Lung (tissue), 12 donors: Measurements from ENCODE around the gene EXOC4. TPM values are rescaled to one million over a fixed set of nuclear protein-coding genes. Genes with fewer than 3 reads are reported as not detected.

Experiments
- ATAC-seq: fragments of 200-7000 bp; cut with Tn5 transposase; one replicate; pipeline ENCODE4 v1.9.1; 2020; ENCODE audit warnings: moderate number of reproducible peaks; ENCODE audit not compliant: insufficient read depth, low FRiP score
- DNase-seq, 3 donors: peaks; one replicate each; pipeline ENCODE4 v3.0.0-alpha.2; 2013 to 2017
- H3K27ac ChIP-seq, 2 donors: one replicate each; pipeline ENCODE4 v1.5.1; 2013; ENCODE audit warnings: mild to moderate bottlenecking in 2 of 2, moderate library complexity in 2 of 2, control low read depth in 1 of 2, inconsistent platforms in 1 of 2, low read depth in 1 of 2, low read length in 1 of 2
- H3K27me3 ChIP-seq, 3 donors: one replicate each; pipeline ENCODE4 v1.5.1; 2013; ENCODE audit warnings: low read length in 2 of 3; ENCODE audit not compliant: control insufficient read depth in 3 of 3, insufficient read depth in 3 of 3
- H3K36me3 ChIP-seq, 4 donors: one replicate each; pipeline ENCODE4 v1.5.1; 2013; ENCODE audit warnings: low read length in 4 of 4, mild to moderate bottlenecking in 1 of 4, moderate library complexity in 1 of 4; ENCODE audit not compliant: control insufficient read depth in 4 of 4, insufficient read depth in 4 of 4
- H3K4me1 ChIP-seq, 5 donors: one replicate each; pipeline ENCODE4 v1.5.1; 2013; ENCODE audit warnings: low read length in 5 of 5, mild to moderate bottlenecking in 2 of 5, moderate library complexity in 1 of 5; ENCODE audit not compliant: control insufficient read depth in 5 of 5, insufficient read depth in 5 of 5
- H3K4me3 ChIP-seq: one replicate; pipeline ENCODE4 v1.5.1; 2013; ENCODE audit warnings: mild to moderate bottlenecking, control low read depth, moderate library complexity
- H3K9ac ChIP-seq, 2 donors: one replicate each; pipeline ENCODE4 v1.5.1; 2013; ENCODE audit warnings: low read length in 2 of 2, control low read depth in 1 of 2; ENCODE audit not compliant: insufficient read depth in 1 of 2
- H3K9me3 ChIP-seq, 4 donors: one replicate each; pipeline ENCODE4 v1.5.1; 2013; ENCODE audit warnings: low read length in 3 of 4, mild to moderate bottlenecking in 1 of 4, moderate library complexity in 1 of 4; ENCODE audit not compliant: control insufficient read depth in 4 of 4, insufficient read depth in 3 of 4
- WGBS, 2 donors: extraction: QIAGEN DNeasy Blood & Tissue Kit; methylation state at CpG; one replicate each; pipeline ENCODE4 v1.1.7; 2013; 5-methylcytosine and 5-hydroxymethylcytosine counted together
- polyA plus RNA-seq, 2 donors: library from polyadenylated mRNA; stranded (reverse); fragments of 200-250 nt; gene quantifications; one replicate each; pipeline ENCODE4 v1.2.1, GENCODE V29; 2013
- total RNA-seq, 2 donors: library from RNA; depleted of rRNA in 1 of 2; stranded (reverse); fragments of >200 nt in 1 of 2; gene quantifications; one replicate each; pipeline ENCODE4 v1.2.1, GENCODE V29; 2014 to 2021
- TF ChIP-seq, protein P1 (sequence below): IDR thresholded peaks from 2 replicates; pipeline ENCODE4 v1.5.1; 2012; ENCODE audit warnings: mild to moderate bottlenecking; ENCODE audit errors: control extremely low read depth, extremely low read depth
- donor health status: control.
- donor health status: control.
- donor health status: Bipolar disorder and iron deficiency.
- donor health status: healthy.
- donor health status: DM: yes; HTN: yes; CAD: no.

The EXOC4 gene
- total and polyA plus RNA-seq, 4 donors: 10.3 to 232 (median 47.4) TPM

DNA sequence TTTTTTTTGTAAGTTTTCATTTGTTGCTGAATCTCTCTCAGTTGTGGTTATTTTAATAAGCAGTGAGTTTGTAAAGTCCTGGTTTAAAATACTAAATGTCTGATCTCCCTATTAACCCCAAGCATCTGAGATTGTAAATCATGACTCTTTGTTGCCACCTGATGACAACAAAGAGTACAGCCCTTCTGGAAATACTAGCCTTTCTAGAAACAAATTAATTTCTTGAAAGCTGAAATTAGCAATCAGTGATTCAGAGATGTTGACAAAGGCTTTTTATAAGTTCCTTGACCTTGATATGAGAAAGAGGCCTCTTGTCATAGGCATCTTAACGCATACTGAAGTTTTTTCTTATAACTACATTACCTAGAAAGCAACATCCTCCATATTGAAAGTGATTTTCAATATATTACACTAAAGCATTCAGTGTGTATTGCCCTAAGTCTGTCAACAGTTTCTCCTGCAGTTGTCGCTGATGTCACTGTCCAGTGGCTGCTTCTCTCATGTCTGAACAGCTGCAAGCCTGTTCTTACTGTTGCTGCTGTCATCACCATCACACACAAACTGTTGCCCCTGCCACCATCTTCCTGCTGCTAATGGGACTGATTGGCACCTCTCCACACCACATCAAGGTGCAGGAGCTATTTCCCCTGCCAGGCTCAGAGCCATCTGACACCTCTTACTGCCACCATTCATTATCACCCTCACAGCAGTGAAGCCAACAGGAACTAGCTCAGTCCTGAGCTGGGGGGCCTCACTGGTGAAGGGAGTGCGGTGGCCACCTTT is 779.1 kb downstream of the EXOC4 start:
- ATAC-seq (no peak), DNase-seq (peak; percentile 40 to 54 (median 51))
- TF ChIP-seq, protein P1, sequence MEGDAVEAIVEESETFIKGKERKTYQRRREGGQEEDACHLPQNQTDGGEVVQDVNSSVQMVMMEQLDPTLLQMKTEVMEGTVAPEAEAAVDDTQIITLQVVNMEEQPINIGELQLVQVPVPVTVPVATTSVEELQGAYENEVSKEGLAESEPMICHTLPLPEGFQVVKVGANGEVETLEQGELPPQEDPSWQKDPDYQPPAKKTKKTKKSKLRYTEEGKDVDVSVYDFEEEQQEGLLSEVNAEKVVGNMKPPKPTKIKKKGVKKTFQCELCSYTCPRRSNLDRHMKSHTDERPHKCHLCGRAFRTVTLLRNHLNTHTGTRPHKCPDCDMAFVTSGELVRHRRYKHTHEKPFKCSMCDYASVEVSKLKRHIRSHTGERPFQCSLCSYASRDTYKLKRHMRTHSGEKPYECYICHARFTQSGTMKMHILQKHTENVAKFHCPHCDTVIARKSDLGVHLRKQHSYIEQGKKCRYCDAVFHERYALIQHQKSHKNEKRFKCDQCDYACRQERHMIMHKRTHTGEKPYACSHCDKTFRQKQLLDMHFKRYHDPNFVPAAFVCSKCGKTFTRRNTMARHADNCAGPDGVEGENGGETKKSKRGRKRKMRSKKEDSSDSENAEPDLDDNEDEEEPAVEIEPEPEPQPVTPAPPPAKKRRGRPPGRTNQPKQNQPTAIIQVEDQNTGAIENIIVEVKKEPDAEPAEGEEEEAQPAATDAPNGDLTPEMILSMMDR: no peak
- WGBS, 2 donors: 85 to 87% methylated on average over 3 of the region's 3 CpGs
- H3K9me3 ChIP-seq: peaks cover 0 to 2% (median 0%) of the 10 kb centered on the region in 4 donors
- no peaks in the 10 kb centered on the region for H3K27me3 ChIP-seq
- peaks cover 0 to 9% (median 0%) of the 10 kb centered on the region in 5 donors for H3K4me1 ChIP-seq
- H3K36me3 ChIP-seq: peaks cover 0 to 1% (median 0%) of the 10 kb centered on the region in 4 donors
- H3K27ac ChIP-seq: no peak overlapping the region
- H3K4me3 ChIP-seq: no peak overlapping the region
- H3K9ac ChIP-seq: no peak overlapping the region

DNA sequence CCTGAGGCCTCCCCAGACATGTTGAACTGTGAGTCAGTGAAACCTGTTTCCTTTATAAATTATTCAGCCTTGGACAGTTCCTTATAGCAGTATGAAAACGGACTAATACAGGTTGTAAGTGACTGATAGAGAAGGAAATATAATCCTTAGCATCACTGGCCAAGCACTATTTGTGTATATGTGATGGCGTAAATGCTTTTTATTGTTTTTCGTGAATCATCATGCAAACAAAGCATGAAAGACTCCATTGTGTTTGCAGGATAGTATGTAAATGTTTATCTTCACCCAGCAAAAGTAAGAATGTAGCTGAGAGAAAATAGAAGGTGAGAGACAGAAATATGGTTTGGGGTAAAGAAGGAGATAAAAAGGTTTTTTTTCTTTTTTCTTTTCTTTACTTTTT is 781.8 kb downstream of the EXOC4 start:
- Histone ChIP-seq H3K9me3 (peaks cover 0 to 2% (median 0%) of the 10 kb centered on the region in 4 donors), H3K4me1 (peaks cover 0 to 8% (median 0%) of the 10 kb centered on the region in 5 donors), H3K27ac (no peak overlapping the region), H3K9ac (no peak overlapping the region), H3K36me3 (peaks cover 0 to 3% (median 0%) of the 10 kb centered on the region in 4 donors), H3K4me3 (no peak overlapping the region), H3K27me3 (no peaks in the 10 kb centered on the region)
- no peak for ATAC-seq
- DNase-seq: no peak
- TF ChIP-seq, protein P1: no peak
- 86 to 91% methylated on average over 3 of the region's 3 CpGs for WGBS, 2 donors

DNA sequence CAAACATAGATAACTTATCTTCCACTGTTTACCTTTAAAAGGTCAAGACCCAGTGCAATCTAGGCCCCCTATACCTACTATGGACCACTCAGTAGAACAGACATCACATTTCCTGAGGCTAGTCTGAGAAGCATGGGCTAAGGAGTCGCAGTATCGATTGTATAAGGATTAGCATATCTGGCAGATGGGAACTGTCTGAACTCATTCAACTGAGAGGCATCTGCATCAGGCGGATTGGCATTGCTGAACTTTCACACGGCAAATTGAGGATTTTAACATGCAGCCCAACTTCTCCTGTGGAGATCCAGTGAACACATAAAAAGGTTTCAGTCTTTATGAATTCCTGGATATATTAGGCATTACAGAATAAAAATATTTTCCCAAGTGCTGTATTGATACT is 785.1 kb downstream of the EXOC4 start:
- Histone ChIP-seq H3K27ac (no peak overlapping the region), H3K4me3 (no peak overlapping the region), H3K27me3 (no peaks in the 10 kb centered on the region), H3K9ac (no peak overlapping the region), H3K36me3 (peaks cover 0 to 1% (median 0%) of the 10 kb centered on the region in 4 donors), H3K4me1 (no peaks in the 10 kb centered on the region), H3K9me3 (no peaks in the 10 kb centered on the region)
- DNase-seq (no peak), ATAC-seq (no peak)
- WGBS, 2 donors: 96 to 97% methylated on average over 4 of the region's 4 CpGs
- TF ChIP-seq, protein P1: no peak
